AG04449 (cell line): Measurements from ENCODE around the gene TXLNG.
"Not testable (repeated sequence)": the region's sequence is repeated elsewhere in the genome, so short reads cannot be mapped to it uniquely, and the experiment has no call there.

ENCODE experiments used
- CTCF ChIA-PET: fragments of 350-600 bp; formaldehyde crosslinking; extraction: SDS; loops from one replicate; lab custom pipeline; 2021; ENCODE audit warnings: antibody characterized with exemption; lab: Yijun Ruan, JAX
- POLR2A ChIA-PET: fragments of 400-600, 350-600 bp; formaldehyde crosslinking; extraction: SDS; loops from one replicate; lab custom pipeline; 2020; ENCODE audit warnings: antibody characterized with exemption, inconsistent platforms; lab: Yijun Ruan, JAX
- DNase-seq: peaks from one replicate; pipeline ENCODE4 v3.0.0-alpha.2; 2010; ENCODE audit warnings: low read depth, low spot score
- H3K4me3 ChIP-seq: 2 replicates; pipeline ENCODE4 v1.5.1; 2011; ENCODE audit warnings: low read depth, mild to moderate bottlenecking, control low read depth, low read length
- TF ChIP-seq, protein P1 (sequence below): IDR thresholded peaks from one replicate; pipeline ENCODE4 v1.5.1; 2011; ENCODE audit warnings: mild to moderate bottlenecking, moderate library complexity, low read length, control low read depth, inconsistent platforms; ENCODE audit not compliant: insufficient read depth; ENCODE audit errors: missing control alignments

The TXLNG gene

DNA sequence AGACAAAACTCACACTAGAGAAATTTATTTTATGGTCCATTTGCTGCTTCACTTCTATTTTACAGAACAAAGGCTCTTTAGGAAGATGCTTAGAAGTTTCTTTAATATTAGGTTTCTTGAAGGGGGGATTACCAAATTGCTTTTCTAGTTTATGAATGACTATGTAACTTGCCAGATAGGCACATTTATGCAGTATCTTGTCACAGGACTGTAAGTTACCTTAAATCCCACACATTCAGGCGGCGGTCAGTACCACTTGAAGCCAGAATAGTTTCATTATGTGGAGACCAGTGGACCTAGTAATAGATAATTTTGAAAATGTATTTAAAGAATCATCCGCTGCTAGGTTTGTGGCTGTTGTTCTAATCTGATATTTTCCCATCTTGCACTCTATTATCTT lies 65.6 kb downstream of the TXLNG start:
- TF ChIP-seq, protein P1, sequence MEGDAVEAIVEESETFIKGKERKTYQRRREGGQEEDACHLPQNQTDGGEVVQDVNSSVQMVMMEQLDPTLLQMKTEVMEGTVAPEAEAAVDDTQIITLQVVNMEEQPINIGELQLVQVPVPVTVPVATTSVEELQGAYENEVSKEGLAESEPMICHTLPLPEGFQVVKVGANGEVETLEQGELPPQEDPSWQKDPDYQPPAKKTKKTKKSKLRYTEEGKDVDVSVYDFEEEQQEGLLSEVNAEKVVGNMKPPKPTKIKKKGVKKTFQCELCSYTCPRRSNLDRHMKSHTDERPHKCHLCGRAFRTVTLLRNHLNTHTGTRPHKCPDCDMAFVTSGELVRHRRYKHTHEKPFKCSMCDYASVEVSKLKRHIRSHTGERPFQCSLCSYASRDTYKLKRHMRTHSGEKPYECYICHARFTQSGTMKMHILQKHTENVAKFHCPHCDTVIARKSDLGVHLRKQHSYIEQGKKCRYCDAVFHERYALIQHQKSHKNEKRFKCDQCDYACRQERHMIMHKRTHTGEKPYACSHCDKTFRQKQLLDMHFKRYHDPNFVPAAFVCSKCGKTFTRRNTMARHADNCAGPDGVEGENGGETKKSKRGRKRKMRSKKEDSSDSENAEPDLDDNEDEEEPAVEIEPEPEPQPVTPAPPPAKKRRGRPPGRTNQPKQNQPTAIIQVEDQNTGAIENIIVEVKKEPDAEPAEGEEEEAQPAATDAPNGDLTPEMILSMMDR = no peak
- CTCF ChIA-PET = interaction anchor here (2.2 kb wide), 1 partner anchor 31 kb away, joined by 6 read pairs; no protein-coding TSS in a partner anchor
- H3K4me3 ChIP-seq = no peak overlapping the region
- DNase-seq = no peak
- POLR2A ChIA-PET = interaction anchor here (1.6 kb wide), 1 partner anchor 17 kb away, joined by 3 read pairs; no protein-coding TSS in a partner anchor

DNA sequence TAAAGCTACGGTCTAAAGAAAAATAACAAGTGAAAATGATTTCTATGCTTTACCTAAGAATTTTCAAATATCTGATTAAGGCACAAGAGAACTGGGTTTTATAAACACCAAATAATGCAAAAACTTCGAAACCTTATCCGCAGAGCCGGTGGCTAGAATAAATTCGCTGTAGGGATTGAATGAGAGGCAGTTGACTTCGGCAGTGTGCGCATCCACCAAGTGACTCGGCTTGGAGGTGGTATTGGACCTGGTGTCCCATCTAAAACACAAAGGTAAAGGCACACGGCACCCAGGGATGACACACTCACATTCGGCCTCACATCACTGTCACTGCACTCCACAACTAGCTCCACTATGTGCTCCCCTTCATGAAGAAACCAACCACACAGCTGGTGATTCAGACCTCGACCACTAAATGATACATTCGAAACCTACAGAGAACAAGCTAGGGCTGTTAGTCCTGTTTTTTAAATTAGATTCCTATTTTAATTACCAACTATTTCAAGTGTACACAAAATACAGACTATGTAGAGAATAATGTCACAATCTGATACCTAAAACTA lies 66.4 kb downstream of the TXLNG start:
- POLR2A ChIA-PET = no interaction called here
- DNase-seq = no peak
- CTCF ChIA-PET = interaction anchor here (2.2 kb wide), 1 partner anchor 30 kb away, joined by 6 read pairs; no protein-coding TSS in a partner anchor
- TF ChIP-seq, protein P1 = no peak
- H3K4me3 ChIP-seq = no peak overlapping the region

DNA sequence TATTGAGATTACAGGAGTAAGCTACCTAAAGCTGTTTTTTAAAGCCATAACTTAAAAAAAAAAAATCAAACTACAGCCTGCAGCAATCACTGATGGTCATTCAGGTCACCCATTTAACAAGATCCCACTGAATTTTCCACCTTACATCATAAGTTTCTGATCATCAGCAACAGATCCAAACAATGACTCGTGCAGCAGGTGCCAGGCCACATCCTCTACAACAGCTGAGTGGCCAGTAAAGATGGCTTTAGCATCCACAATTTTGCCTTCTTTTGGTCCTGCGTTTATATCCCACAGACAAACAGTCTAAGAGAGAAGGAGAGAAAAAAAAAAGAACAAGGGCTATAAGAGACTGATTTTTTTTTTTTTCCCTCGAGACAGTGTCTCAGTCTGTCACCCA lies 67.3 kb downstream of the TXLNG start:
- ChIA-PET POLR2A (no interaction called here), CTCF (no interaction called here)
- TF ChIP-seq, protein P1 = no peak
- no peak for DNase-seq
- no peak overlapping the region for H3K4me3 ChIP-seq

DNA sequence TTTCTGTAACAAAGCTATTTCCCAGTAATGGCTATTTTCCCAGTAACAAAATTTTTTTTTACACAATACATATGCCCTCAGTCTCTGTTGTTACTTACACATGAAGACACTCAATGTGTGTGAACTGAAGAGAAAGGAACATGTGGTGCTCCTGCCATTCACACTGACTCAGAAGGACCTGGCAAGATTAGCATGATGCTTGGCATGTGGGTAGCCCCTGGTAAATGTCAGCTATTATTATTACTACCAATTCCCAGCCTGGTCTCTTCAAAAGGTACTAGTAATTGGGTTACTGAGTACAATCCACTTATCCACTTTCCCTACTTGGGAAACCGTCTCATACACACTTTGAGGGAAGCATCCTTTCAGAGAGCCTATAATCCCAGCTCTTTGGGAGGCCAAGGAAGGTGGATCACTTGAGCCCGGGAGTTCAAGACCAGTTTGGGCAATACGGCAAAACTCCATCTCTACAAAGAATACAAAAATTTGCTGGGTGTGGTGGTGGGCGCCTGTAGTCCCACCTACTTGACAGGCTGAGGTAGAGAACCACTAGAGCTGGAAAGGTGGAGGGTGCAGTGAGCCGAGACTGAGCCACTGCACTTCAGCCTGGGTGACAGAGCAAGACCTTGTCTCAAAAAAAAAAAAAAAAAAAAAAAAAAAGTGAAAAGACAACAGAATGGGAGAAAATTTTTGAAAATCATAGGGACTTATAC lies 69.3 kb downstream of the TXLNG start:
- TF ChIP-seq, protein P1 = no peak
- ChIA-PET POLR2A (interaction anchor here (0.7 kb wide), 1 partner anchor 16 kb away, joined by 3 read pairs; no protein-coding TSS in a partner anchor), CTCF (interaction anchor here (0.6 to 1.5 kb wide), 2 partner anchors 27 to 29 kb away, joined by 3 to 4 read pairs; no protein-coding TSS in a partner anchor)

DNA sequence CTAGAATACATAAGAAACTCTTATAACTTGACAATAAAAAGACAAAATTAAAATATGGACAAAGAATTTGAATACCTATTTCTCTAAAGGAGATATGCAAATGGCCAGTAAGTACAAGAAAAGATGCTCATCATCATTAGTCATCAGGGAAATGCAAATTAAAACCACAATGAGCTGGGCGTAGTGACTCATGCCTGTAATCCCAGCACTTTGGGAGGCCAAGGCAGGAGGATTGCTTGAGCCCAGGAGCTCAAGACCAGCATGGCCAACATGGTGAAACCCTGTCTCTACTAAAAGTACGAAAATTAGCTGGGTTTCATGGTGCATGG lies 69.8 kb downstream of the TXLNG start:
- CTCF ChIA-PET = interaction anchor here (1.5 kb wide), 1 partner anchor 30 kb away, joined by 4 read pairs; no protein-coding TSS in a partner anchor
- H3K4me3 ChIP-seq, DNase-seq, POLR2A ChIA-PET: not testable (repeated sequence)

More for the DNA sequence above, 69.3 kb downstream of the TXLNG start:
- no peak for DNase-seq
- H3K4me3 ChIP-seq = no peak overlapping the region

DNA sequence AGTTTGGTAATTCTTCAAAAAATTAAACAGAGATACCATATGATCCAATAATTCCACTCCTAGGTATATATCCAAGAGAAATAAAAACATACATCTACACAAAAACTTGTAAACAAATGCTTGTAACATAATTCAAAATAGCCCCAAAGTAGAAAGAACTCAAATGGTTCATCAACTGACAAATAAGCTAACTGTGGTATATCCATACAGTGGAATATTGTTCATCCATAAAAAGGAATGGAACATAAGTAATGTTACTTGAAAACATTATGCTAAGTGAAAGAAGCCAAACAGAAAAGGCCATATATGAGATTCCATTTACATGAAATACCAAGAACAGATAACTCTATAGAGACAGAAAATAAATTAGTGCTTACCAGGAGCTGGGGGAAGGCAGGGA lies 70.5 kb downstream of the TXLNG start:
- no peak overlapping the region for H3K4me3 ChIP-seq
- no peak for DNase-seq
- TF ChIP-seq, protein P1 = no peak
- ChIA-PET CTCF (interaction anchor here (1.5 kb wide), 1 partner anchor 31 kb away, joined by 4 read pairs; no protein-coding TSS in a partner anchor), POLR2A (no interaction called here)
